Trophoblast cell (in vitro differentiated cells and primary cell): Measurements from ENCODE around the gene SRRM3.

Source experiments
- DNase-seq, 2 donors: peaks; one replicate each; pipeline ENCODE4 v3.0.0-alpha.2; 2016
- H2AFZ ChIP-seq: 2 replicates; pipeline ENCODE4 v1.6.1; 2013; ENCODE audit warnings: low read length, moderate library complexity, mild to moderate bottlenecking; ENCODE audit not compliant: insufficient read depth, poor library complexity
- H2AK5ac ChIP-seq: 2 replicates; pipeline ENCODE4 v1.6.1; 2013; ENCODE audit warnings: mild to moderate bottlenecking, low read length
- H2BK120ac ChIP-seq: 2 replicates; pipeline ENCODE4 v1.6.1; 2013; ENCODE audit warnings: low read length, mild to moderate bottlenecking, moderate library complexity; ENCODE audit not compliant: insufficient read depth, poor library complexity
- H2BK12ac ChIP-seq: 2 replicates; pipeline ENCODE4 v1.6.1; 2013; ENCODE audit warnings: mild to moderate bottlenecking, low read length, moderate library complexity
- H2BK5ac ChIP-seq: 2 replicates; pipeline ENCODE4 v1.6.1; 2013; ENCODE audit warnings: low read length, low read depth, moderate library complexity, mild to moderate bottlenecking; ENCODE audit not compliant: poor library complexity
- H3K14ac ChIP-seq: 2 replicates; pipeline ENCODE4 v1.6.1; 2013; ENCODE audit warnings: mild to moderate bottlenecking, low read length
- H3K18ac ChIP-seq: 2 replicates; pipeline ENCODE4 v1.6.1; 2013; ENCODE audit warnings: mild to moderate bottlenecking, low read length
- H3K23ac ChIP-seq: 2 replicates; pipeline ENCODE4 v1.6.1; 2013; ENCODE audit warnings: low read length
- H3K27ac ChIP-seq: 2 replicates; pipeline ENCODE4 v1.5.1; 2013; ENCODE audit warnings: low read depth, mild to moderate bottlenecking, inconsistent platforms, low read length, moderate library complexity
- H3K27me3 ChIP-seq: 2 replicates; pipeline ENCODE4 v1.6.1; 2013; ENCODE audit warnings: inconsistent platforms, mild to moderate bottlenecking, low read length, moderate library complexity; ENCODE audit not compliant: insufficient read depth
- H3K36me3 ChIP-seq, 2 experiments: 1 replicate in 1 of 2; 2 replicates in 1 of 2; pipeline ENCODE4 v1.6.1; 2013; ENCODE audit warnings: low read length in 2 of 2, mild to moderate bottlenecking in 2 of 2, moderate library complexity in 1 of 2; ENCODE audit not compliant: insufficient read depth in 2 of 2, control insufficient read depth in 1 of 2
- H3K4ac ChIP-seq: 2 replicates; pipeline ENCODE4 v1.6.1; 2013; ENCODE audit warnings: low read depth, mild to moderate bottlenecking, low read length, moderate library complexity
- H3K4me1 ChIP-seq, 2 experiments: 1 replicate in 1 of 2; 2 replicates in 1 of 2; pipeline ENCODE4 v1.6.1; 2013; ENCODE audit warnings: low read length in 2 of 2, mild to moderate bottlenecking in 2 of 2, moderate library complexity in 1 of 2; ENCODE audit not compliant: insufficient read depth in 2 of 2, control insufficient read depth in 1 of 2
- H3K4me2 ChIP-seq: 2 replicates; pipeline ENCODE4 v1.6.1; 2013; ENCODE audit warnings: inconsistent platforms, mild to moderate bottlenecking, low read length, moderate library complexity
- H3K4me3 ChIP-seq: 2 replicates; pipeline ENCODE4 v1.5.1; 2013; ENCODE audit warnings: mild to moderate bottlenecking, low read depth, low read length, inconsistent platforms
- H3K79me1 ChIP-seq: one replicate; pipeline ENCODE4 v1.6.1; 2013; ENCODE audit warnings: low read length
- H3K79me2 ChIP-seq: 2 replicates; pipeline ENCODE4 v1.6.1; 2013; ENCODE audit warnings: low read length, mild to moderate bottlenecking; ENCODE audit not compliant: control insufficient read depth, insufficient read depth, poor library complexity
- H3K9ac ChIP-seq: 2 replicates; pipeline ENCODE4 v1.6.1; 2013; ENCODE audit warnings: mild to moderate bottlenecking, low read length
- H3K9me3 ChIP-seq: 2 replicates; pipeline ENCODE4 v1.6.1; 2013; ENCODE audit warnings: low read depth, mild to moderate bottlenecking, control low read depth, inconsistent platforms, low read length; ENCODE audit not compliant: insufficient read depth
- H4K12ac ChIP-seq: 2 replicates; pipeline ENCODE4 v1.6.1; 2013; ENCODE audit warnings: low read depth, mild to moderate bottlenecking, low read length, moderate library complexity
- H4K8ac ChIP-seq: 2 replicates; pipeline ENCODE4 v1.6.1; 2013; ENCODE audit warnings: low read depth, mild to moderate bottlenecking, low read length, moderate library complexity
- H4K91ac ChIP-seq: one replicate; pipeline ENCODE4 v1.6.1; 2013; ENCODE audit warnings: low read depth, mild to moderate bottlenecking, low read length, moderate library complexity
- WGBS: extraction: QIAGEN DNeasy Blood & Tissue Kit; methylation state at CpG from one replicate; pipeline ENCODE4 v1.1.7; 2013; ENCODE audit warnings: missing lambda C conversion rate; ENCODE audit not compliant: insufficient read length, insufficient coverage; ENCODE audit errors: extremely low coverage; 5-methylcytosine and 5-hydroxymethylcytosine counted together

Gene SRRM3

DNA sequence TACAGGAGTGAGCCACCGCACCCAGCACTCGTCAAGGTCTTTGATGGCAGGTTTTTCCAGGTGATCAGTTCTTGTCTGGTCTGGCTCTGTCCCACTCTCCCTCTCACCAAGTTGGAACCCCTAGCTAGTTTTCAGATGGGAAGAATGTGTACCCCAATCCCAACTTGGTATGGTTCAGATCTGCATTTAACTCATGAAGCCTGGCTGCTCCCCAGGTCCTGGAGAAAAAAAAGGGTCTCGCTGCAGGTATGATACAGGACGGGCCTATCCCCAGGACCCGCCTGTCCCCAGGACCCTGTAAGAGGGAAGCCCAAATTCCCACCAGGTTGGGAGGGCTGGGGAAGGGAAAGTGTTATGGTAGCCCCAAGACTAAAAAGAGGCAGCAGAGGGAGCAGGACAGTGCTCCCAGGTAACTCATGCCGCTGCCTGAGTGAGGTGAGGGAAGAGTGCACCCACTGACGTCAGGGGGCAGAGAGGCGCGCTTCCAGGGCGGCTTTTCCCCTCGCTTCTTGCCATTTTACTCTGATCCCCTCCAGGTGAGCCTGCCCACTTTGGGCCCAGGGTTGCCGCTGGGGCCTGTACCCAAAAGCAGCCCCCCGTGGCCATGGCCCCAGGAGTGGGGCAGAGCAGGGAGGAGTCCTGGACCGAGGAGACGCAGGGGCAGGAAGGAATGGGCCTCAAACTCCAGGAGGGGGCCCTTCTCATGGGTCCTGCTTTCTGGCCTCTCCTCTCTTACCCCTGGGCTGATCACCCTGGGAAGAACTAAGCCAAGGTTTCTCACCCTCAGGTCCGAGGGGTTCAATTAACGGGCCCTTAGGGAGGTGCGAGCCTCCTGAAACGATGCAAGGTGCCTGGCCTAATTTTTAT, 36.4 kb upstream of the SRRM3 start:
- no peaks in the 10 kb centered on the region for H3K4me1 ChIP-seq
- H2BK12ac ChIP-seq: no peak overlapping the region
- no CpG with 5 or more reads among the region's 19 CpGs for WGBS
- no peaks in the 10 kb centered on the region for H3K9me3 ChIP-seq
- H3K18ac ChIP-seq: no peak overlapping the region
- no peak overlapping the region for H3K23ac ChIP-seq
- H3K27me3 ChIP-seq: no peaks in the 10 kb centered on the region
- H4K91ac ChIP-seq: no peak overlapping the region
- H3K79me1 ChIP-seq: peaks cover 6% of the 10 kb centered on the region
- no peak for DNase-seq
- no peak overlapping the region for H3K27ac ChIP-seq
- H3K4me2 ChIP-seq: no peak overlapping the region
- no peak overlapping the region for H2BK5ac ChIP-seq
- no peak overlapping the region for H2AK5ac ChIP-seq
- no peak overlapping the region for H3K4ac ChIP-seq
- H3K36me3 ChIP-seq: no peaks in the 10 kb centered on the region
- no peak overlapping the region for H2AFZ ChIP-seq
- no peak overlapping the region for H3K4me3 ChIP-seq
- no peak overlapping the region for H3K14ac ChIP-seq
- H3K9ac ChIP-seq: no peak overlapping the region
- no peak overlapping the region for H4K12ac ChIP-seq
- H4K8ac ChIP-seq: peak overlapping the region; percentile 98
- peak overlapping the region; percentile 8 for H2BK120ac ChIP-seq
- H3K79me2 ChIP-seq: peaks cover 2% of the 10 kb centered on the region

DNA sequence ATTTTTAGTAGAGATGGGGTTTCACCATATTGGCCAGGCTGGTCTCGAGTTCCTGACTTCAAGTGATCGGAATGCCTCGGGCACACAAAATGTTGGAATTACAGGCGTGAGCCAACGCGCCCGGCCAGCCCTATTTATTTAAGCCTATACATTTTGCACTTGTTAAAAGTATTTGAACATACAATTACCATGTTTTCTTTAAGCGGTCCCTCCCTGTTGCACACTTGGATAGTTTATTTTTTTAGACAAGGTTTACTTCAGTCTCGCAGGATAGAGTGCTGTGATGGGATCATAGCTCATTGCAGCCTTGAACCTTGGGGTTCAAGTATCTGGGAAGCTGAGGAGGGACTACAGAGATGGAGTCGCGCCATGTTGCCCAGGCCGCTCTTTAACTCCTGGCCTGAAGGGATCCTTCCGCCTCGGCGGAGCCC, 35.7 kb upstream of the SRRM3 start:
- H4K12ac ChIP-seq: peak overlapping the region; percentile 82
- WGBS: no CpG with 5 or more reads among the region's 15 CpGs
- DNase-seq: no peak
- peak overlapping the region; percentile 59 for H4K91ac ChIP-seq
- H3K4ac ChIP-seq: no peak overlapping the region
- H2AK5ac ChIP-seq: no peak overlapping the region
- no peak overlapping the region for H3K23ac ChIP-seq
- H3K14ac ChIP-seq: peak overlapping the region; percentile 46
- H3K18ac ChIP-seq: peak overlapping the region; percentile 10
- no peaks in the 10 kb centered on the region for H3K36me3 ChIP-seq
- no peak overlapping the region for H2BK5ac ChIP-seq
- H3K27me3 ChIP-seq: no peaks in the 10 kb centered on the region
- H3K79me1 ChIP-seq: peaks cover 6% of the 10 kb centered on the region
- H3K79me2 ChIP-seq: peaks cover 2% of the 10 kb centered on the region
- peak overlapping the region; percentile 98 for H4K8ac ChIP-seq
- H3K27ac ChIP-seq: no peak overlapping the region
- H2AFZ ChIP-seq: peak overlapping the region; percentile 42
- peak overlapping the region; percentile 1 for H2BK120ac ChIP-seq
- no peaks in the 10 kb centered on the region for H3K4me1 ChIP-seq
- H3K9ac ChIP-seq: no peak overlapping the region
- peak overlapping the region; percentile 89 for H3K4me2 ChIP-seq
- no peak overlapping the region for H2BK12ac ChIP-seq
- H3K9me3 ChIP-seq: no peaks in the 10 kb centered on the region
- H3K4me3 ChIP-seq: no peak overlapping the region

DNA sequence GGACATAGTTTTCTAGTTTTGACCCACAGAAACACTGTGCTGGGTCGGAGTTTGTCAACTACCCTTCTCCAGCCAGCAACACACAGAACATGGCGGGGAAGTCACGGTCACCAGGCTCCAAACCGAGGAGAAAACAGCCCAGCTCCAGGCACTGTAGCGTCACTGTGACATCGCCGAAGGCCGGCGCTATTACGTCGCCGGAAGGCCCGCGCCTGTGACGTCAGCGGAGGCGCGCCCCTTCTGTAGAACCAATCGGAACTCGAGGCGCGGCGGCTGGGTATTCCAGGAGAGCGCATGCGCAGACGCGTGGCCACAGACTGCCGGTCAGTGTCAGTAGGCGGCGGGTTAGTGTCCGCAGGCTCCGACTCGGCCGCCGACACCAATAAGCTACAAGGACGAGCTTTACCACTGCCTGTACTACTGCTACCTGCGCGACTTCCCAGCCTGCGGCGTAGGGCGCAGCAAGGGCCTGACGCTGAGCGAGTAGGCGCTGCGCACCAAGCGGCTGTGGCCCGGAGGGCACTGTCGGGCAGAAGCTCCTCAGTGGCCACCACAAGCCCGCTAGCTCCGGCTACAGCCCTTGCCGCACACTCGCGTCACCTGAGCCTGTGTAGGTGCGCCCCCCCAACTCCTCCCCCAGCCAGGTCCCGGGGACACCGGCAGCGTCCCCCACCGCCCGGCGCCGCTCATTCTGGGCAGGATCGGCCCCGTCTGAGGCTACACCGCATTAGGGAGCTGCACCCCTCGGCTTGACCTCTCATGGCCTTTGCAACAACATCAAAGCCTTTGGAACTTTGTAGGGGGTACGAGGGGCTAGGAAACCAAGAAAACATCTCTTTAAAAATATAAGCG, 35.1 kb upstream of the SRRM3 start:
- no peaks in the 10 kb centered on the region for H3K27me3 ChIP-seq
- peak overlapping the region; percentile 63 for H3K9ac ChIP-seq
- no peak overlapping the region for H2AK5ac ChIP-seq
- no peak overlapping the region for H2BK12ac ChIP-seq
- peak overlapping the region; percentile 98 for H4K8ac ChIP-seq
- peak; percentile 100 for DNase-seq
- no peak overlapping the region for H2BK5ac ChIP-seq
- WGBS: no CpG with 5 or more reads among the region's 67 CpGs
- H3K79me2 ChIP-seq: peaks cover 2% of the 10 kb centered on the region
- H4K91ac ChIP-seq: peak overlapping the region; percentile 59
- H3K14ac ChIP-seq: peak overlapping the region; percentile 85
- H3K79me1 ChIP-seq: peaks cover 6% of the 10 kb centered on the region
- H3K27ac ChIP-seq: peak overlapping the region; percentile 56
- no peaks in the 10 kb centered on the region for H3K36me3 ChIP-seq
- H3K4me2 ChIP-seq: peak overlapping the region; percentile 89
- peak overlapping the region; percentile 79 for H3K18ac ChIP-seq
- peak overlapping the region; percentile 77 for H3K4me3 ChIP-seq
- peak overlapping the region; percentile 1 for H2BK120ac ChIP-seq
- H4K12ac ChIP-seq: peak overlapping the region; percentile 82
- H2AFZ ChIP-seq: peak overlapping the region; percentile 92
- no peaks in the 10 kb centered on the region for H3K9me3 ChIP-seq
- no peaks in the 10 kb centered on the region for H3K4me1 ChIP-seq
- no peak overlapping the region for H3K23ac ChIP-seq
- no peak overlapping the region for H3K4ac ChIP-seq

DNA sequence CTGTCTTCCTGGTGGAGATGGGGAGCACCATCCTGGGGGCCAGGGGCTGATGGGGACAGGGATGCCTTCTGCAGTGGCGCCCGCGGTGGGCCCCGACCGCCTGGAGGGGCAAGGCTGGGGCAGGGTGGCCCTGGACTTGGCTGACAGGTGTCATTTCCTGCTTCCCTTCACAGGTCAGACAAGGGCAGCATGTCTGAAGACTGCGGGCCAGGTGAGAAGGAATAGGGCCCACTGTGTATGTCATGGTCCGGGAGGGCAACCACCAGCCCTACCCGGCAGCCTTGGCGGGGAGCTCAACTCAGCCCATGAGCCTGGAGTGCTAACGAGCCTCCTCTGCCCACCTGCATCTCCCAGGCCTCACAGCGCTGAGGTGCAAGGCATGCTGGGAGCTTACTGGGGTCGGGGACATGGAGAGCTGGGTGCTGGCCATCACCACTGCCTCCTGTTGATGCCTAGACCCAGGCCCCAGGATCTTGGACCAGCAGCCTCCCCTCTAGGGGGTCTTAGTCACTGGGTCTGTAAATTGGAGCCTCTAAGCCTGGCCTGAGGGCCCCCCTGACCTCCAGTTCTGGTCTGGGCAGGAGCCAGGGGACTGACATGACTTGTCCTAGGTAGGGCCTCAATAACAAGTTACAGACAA, 28.0 kb upstream of the SRRM3 start:
- Histone ChIP-seq H4K8ac (no peak overlapping the region), H3K14ac (no peak overlapping the region), H3K27ac (no peak overlapping the region), H3K23ac (no peak overlapping the region), H3K4me1 (peaks cover 0 to 2% of the 10 kb centered on the region in 2 experiments), H3K36me3 (no peaks in the 10 kb centered on the region), H2BK12ac (no peak overlapping the region), H2AFZ (no peak overlapping the region), H3K9ac (no peak overlapping the region), H4K12ac (no peak overlapping the region), H4K91ac (no peak overlapping the region), H2BK5ac (no peak overlapping the region), H2BK120ac (no peak overlapping the region), H3K4ac (no peak overlapping the region), H3K79me2 (no peaks in the 10 kb centered on the region), H3K27me3 (no peaks in the 10 kb centered on the region), H2AK5ac (no peak overlapping the region), H3K4me2 (no peak overlapping the region), H3K4me3 (no peak overlapping the region), H3K79me1 (no peaks in the 10 kb centered on the region), H3K18ac (no peak overlapping the region), H3K9me3 (no peaks in the 10 kb centered on the region)
- WGBS: no CpG with 5 or more reads among the region's 12 CpGs
- DNase-seq: no peak
